K562 (cell line): ENCODE results near the gene SRGAP2C. TPM values are rescaled to one million over a fixed set of nuclear protein-coding genes. Genes with fewer than 3 reads are reported as not detected.
"Not testable (repeated sequence)": the region's sequence is repeated elsewhere in the genome, so short reads cannot be mapped to it uniquely, and the experiment has no call there.

ENCODE experiments used
- ATAC-seq: fragments of 200-7000 bp; cut with Tn5 transposase; 3 replicates; pipeline ENCODE4 v1.9.1; 2020; ENCODE audit warnings: moderate library complexity
- BruUV-seq: library from RNA; stranded (reverse); fragments of 400-500 nt; replicated peaks from 2 replicates; lab custom pipeline; 2021; lab: Mats Ljungman, UMichigan
- CTCF ChIA-PET: fragments of 300-600 bp; formaldehyde crosslinking; extraction: SDS; loops from one replicate; lab custom pipeline; 2021; ENCODE audit warnings: low intra/inter-chr PET ratio; lab: Yijun Ruan, JAX
- POLR2A ChIA-PET: fragments of 300-600, 350-650 bp; sonication (Branson Sonifier 250); formaldehyde crosslinking; extraction: SDS; loops from one replicate; lab custom pipeline; 2021; ENCODE audit warnings: antibody characterized with exemption, inconsistent platforms; lab: Yijun Ruan, JAX
- DNase-seq, 4 experiments: peaks; one replicate each; pipeline versions ENCODE4 v3.0.0 to v3.0.0-alpha.2; 2011 to 2018; ENCODE audit warnings: low spot score in 3 of 4, mixed read lengths in 3 of 4; ENCODE audit errors: extremely low read depth in 1 of 4
- FAIRE-seq: peaks from 2 replicates; lab custom pipeline; 2011; peaks lifted over from hg19 to GRCh38; lab: Jason Lieb, UNC
- H2AFZ ChIP-seq: 2 replicates; pipeline ENCODE4 v1.6.0; 2011; ENCODE audit warnings: low read depth, low read length, control low read depth, inconsistent platforms
- H3K27ac ChIP-seq: fragments of 200-600 bp; 3 replicates; pipeline ENCODE4 v1.8.0; 2011; ENCODE audit warnings: low read depth, mild to moderate bottlenecking, control low read depth, inconsistent platforms, low read length, moderate library complexity, mixed read lengths; ENCODE audit errors: extremely low read depth
- H3K27me3 ChIP-seq, 2 experiments: fragments of 300-600 bp in 1 of 2; 2 replicates in 1 of 2; 3 replicates in 1 of 2; pipeline versions ENCODE4 v1.6.0 to v1.8.0; 2011; ENCODE audit warnings: inconsistent platforms in 2 of 2, low read length in 2 of 2, mild to moderate bottlenecking in 1 of 2, mixed read lengths in 1 of 2, moderate library complexity in 1 of 2; ENCODE audit not compliant: control insufficient read depth in 2 of 2, insufficient read depth in 2 of 2
- H3K36me3 ChIP-seq: fragments of 300-600 bp; 3 replicates; pipeline ENCODE4 v1.8.0; 2011; ENCODE audit warnings: mild to moderate bottlenecking, low read length, inconsistent platforms; ENCODE audit not compliant: control insufficient read depth, insufficient read depth
- H3K4me1 ChIP-seq, 2 experiments: fragments of 200-600 bp in 1 of 2; replicated peaks in 1 of 2; 2 replicates in 1 of 2; 3 replicates in 1 of 2; pipeline versions ENCODE4 v1.5.1 to v1.8.0; 2011; ENCODE audit warnings: inconsistent platforms in 2 of 2, low read length in 2 of 2, mild to moderate bottlenecking in 1 of 2, mixed read lengths in 1 of 2, moderate library complexity in 1 of 2; ENCODE audit not compliant: control insufficient read depth in 2 of 2, insufficient read depth in 2 of 2
- H3K4me2 ChIP-seq: 2 replicates; pipeline ENCODE4 v1.6.1; 2011; ENCODE audit warnings: low read length, control low read depth, inconsistent platforms, mixed read lengths; ENCODE audit not compliant: insufficient read depth
- H3K4me3 ChIP-seq: fragments of 200-600 bp; sonication (generic), shearing (Covaris generic); 2 replicates; pipeline ENCODE4 v1.5.1; 2016; ENCODE audit warnings: control low read depth, inconsistent platforms
- H3K79me2 ChIP-seq: fragments of 200-600 bp; 3 replicates; pipeline ENCODE4 v1.8.0; 2011; ENCODE audit warnings: low read length, inconsistent platforms; ENCODE audit not compliant: control insufficient read depth, insufficient read depth
- H3K9ac ChIP-seq, 2 experiments: 2 replicates each; pipeline versions ENCODE4 v1.6.0 to v1.6.1; 2011; ENCODE audit warnings: low read depth in 2 of 2, low read length in 2 of 2, control low read depth in 1 of 2, inconsistent platforms in 1 of 2, mild to moderate bottlenecking in 1 of 2, mixed read lengths in 1 of 2; ENCODE audit not compliant: insufficient read depth in 1 of 2
- H3K9me1 ChIP-seq: one replicate; pipeline ENCODE4 v1.6.0; 2011; ENCODE audit warnings: inconsistent platforms, mild to moderate bottlenecking, low read length, moderate library complexity; ENCODE audit not compliant: control insufficient read depth, insufficient read depth
- H3K9me3 ChIP-seq: replicated peaks from 2 replicates; pipeline ENCODE4 v1.5.1; 2011; ENCODE audit warnings: low read depth, low read length, inconsistent platforms; ENCODE audit not compliant: control insufficient read depth, insufficient read depth
- H4K20me1 ChIP-seq: replicated peaks from 2 replicates; pipeline ENCODE4 v1.6.1; 2011; ENCODE audit warnings: low read length, inconsistent platforms, mixed read lengths; ENCODE audit not compliant: control insufficient read depth, insufficient read depth
- KDM1A ChIP-seq, 2 experiments: fragments of 450-650 bp; IDR thresholded peaks; 2 replicates each; pipeline ENCODE4 v1.6.1; 2016; ENCODE audit warnings: mild to moderate bottlenecking in 2 of 2
- ZNF146 ChIP-seq: IDR thresholded peaks from one replicate; pipeline ENCODE4 v1.6.1; 2018; ENCODE audit warnings: missing compliant biosample characterization; ENCODE audit not compliant: unreplicated experiment
- WGBS: fragments of 100-300 bp; shearing (Covaris generic); methylation state at CpG from one replicate; pipeline ENCODE4 v1.1.6; 2016; ENCODE audit warnings: low coverage, mixed read lengths; ENCODE audit not compliant: insufficient coverage; ENCODE audit errors: missing lambda C conversion rate; 5-methylcytosine and 5-hydroxymethylcytosine counted together
- in situ Hi-C: fragments of 300-500 bp; cut with MboI; formaldehyde crosslinking; loops from 4 replicates; pipeline ENCODE4 v1.15.0; 2018; ENCODE audit warnings: inconsistent platforms, mixed read lengths
- intact Hi-C: fragments of 100-400 bp; cut with micrococcal nuclease; formaldehyde crosslinking; loops from 2 replicates; pipeline ENCODE4 v1.14.2; 2022
- polyA plus RNA-seq, 8 experiments: library from polyadenylated mRNA; depleted of rRNA in 4 of 8; stranded (reverse) in 5 of 8; unstranded in 3 of 8; fragments of >200 nt; fragmentation: Nextera tagmentation in 2 of 8; fragmentation: Illumina TruSeq in 1 of 8; extraction: Ambion mirVana in 2 of 8; extraction: Trizol in 1 of 8; gene quantifications; 2 replicates each; pipeline versions ENCODE4 v1.2.1 to v1.2.3, GENCODE V29; 2011 to 2014; ENCODE audit warnings: inconsistent platforms in 1 of 8, missing spikeins in 1 of 8
- total RNA-seq, 7 experiments: library from RNA; depleted of rRNA in 6 of 7; stranded (reverse); fragments of >200 nt in 6 of 7; fragmentation: Illumina TruSeq in 2 of 7; extraction: Trizol in 2 of 7; gene quantifications; 2 replicates each; pipeline versions ENCODE4 v1.2.1 to v1.2.3, GENCODE V29; 2011 to 2021; ENCODE audit warnings: low replicate concordance in 1 of 7

The SRGAP2C gene
- total and polyA plus RNA-seq, 9 of the 15 experiments (the other 6 are each of a cell fraction or from before 2014, with no cell fraction given), result 5.0 to 21.1 (median 7.7) TPM

- BruUV-seq, H4K20me1 ChIP-seq, H3K4me1 ChIP-seq, H3K4me2 ChIP-seq, H3K27ac ChIP-seq, intact Hi-C loops, H3K9ac ChIP-seq, ATAC-seq, H3K79me2 ChIP-seq, H3K9me3 ChIP-seq, FAIRE-seq, H3K27me3 ChIP-seq, H2AFZ ChIP-seq, CTCF ChIA-PET, in situ Hi-C loops, H3K36me3 ChIP-seq, POLR2A ChIA-PET, H3K9me1 ChIP-seq, H3K4me3 ChIP-seq, DNase-seq: not testable (repeated sequence)
- TF ChIP-seq KDM1A (IDR thresholded peaks at IDR 0.05) (peak in 1 of 2 experiments; percentile 17; a peak in 1 of 4 replicates), ZNF146 (peak; percentile 26)
- WGBS, result 81% methylated on average over 1 of the region's 4 CpGs
Observed at GRCh38 chr1:121230636-121231035, 45.9 kb downstream of the SRGAP2C start.

- H3K27me3 ChIP-seq, H3K9me1 ChIP-seq, H3K4me1 ChIP-seq, H3K79me2 ChIP-seq, H3K9me3 ChIP-seq, DNase-seq, in situ Hi-C loops, POLR2A ChIA-PET, H3K27ac ChIP-seq, H3K36me3 ChIP-seq, CTCF ChIA-PET, intact Hi-C loops, H2AFZ ChIP-seq, H3K4me2 ChIP-seq, H4K20me1 ChIP-seq, H3K9ac ChIP-seq, H3K4me3 ChIP-seq, BruUV-seq, FAIRE-seq, ATAC-seq: not testable (repeated sequence)
- WGBS, result 20% methylated on average over 1 of the region's 4 CpGs
Observed at GRCh38 chr1:121232445-121233125, 47.8 kb downstream of the SRGAP2C start.

GRCh38 chr1:121234090-121234759 lies 49.5 kb downstream of the SRGAP2C start:
- H3K4me3 ChIP-seq, POLR2A ChIA-PET, H3K27me3 ChIP-seq, H3K4me1 ChIP-seq, H3K9me1 ChIP-seq, H4K20me1 ChIP-seq, DNase-seq, FAIRE-seq, CTCF ChIA-PET, H3K4me2 ChIP-seq, H3K27ac ChIP-seq, H3K79me2 ChIP-seq, H3K9me3 ChIP-seq, H3K36me3 ChIP-seq, intact Hi-C loops, in situ Hi-C loops, H3K9ac ChIP-seq, H2AFZ ChIP-seq, BruUV-seq: not testable (repeated sequence)
- no CpG with 5 or more reads among the region's 6 CpGs for WGBS
- ATAC-seq, result peak; percentile 60
